Type B pancreatic cell (in vitro differentiated cells): ENCODE results near the gene CYTH1. TPM values are rescaled to one million over a fixed set of nuclear protein-coding genes. Genes with fewer than 3 reads are reported as not detected.

Experiments
- DNase-seq: peaks from one replicate; pipeline ENCODE4 v3.0.0; 2021; ENCODE audit warnings: mixed read lengths; ENCODE audit not compliant: unreplicated experiment; ENCODE audit errors: extremely low spot score
- H3K27ac Mint-ChIP-seq: 2 replicates; pipeline ENCODE4 v1.8.0; 2021; ENCODE audit warnings: mild to moderate bottlenecking, mixed read lengths
- H3K27me3 Mint-ChIP-seq: 2 replicates; pipeline ENCODE4 v1.8.0; 2021; ENCODE audit warnings: mixed read lengths
- H3K36me3 Mint-ChIP-seq: 2 replicates; pipeline ENCODE4 v1.8.0; 2021; ENCODE audit warnings: mixed read lengths
- H3K4me1 Mint-ChIP-seq: one replicate; pipeline ENCODE4 v1.8.0; 2021; ENCODE audit warnings: mixed read lengths; ENCODE audit not compliant: unreplicated experiment
- H3K4me3 Mint-ChIP-seq: 2 replicates; pipeline ENCODE4 v1.8.0; 2021; ENCODE audit warnings: mild to moderate bottlenecking, mixed read lengths
- H3K9me3 Mint-ChIP-seq: 2 replicates; pipeline ENCODE4 v1.8.0; 2021; ENCODE audit warnings: mixed read lengths
- total RNA-seq: library from RNA; stranded (reverse); gene quantifications from 2 replicates; pipeline ENCODE4 v1.2.1, GENCODE V29; 2021; ENCODE audit warnings: low replicate concordance
- TF ChIP-seq, protein P1 (sequence below): fragments of 200-600 bp; sonication (generic); conservative IDR thresholded peaks from 2 replicates; pipeline ENCODE4 v1.5.0; 2021; ENCODE audit warnings: antibody characterized with exemption, mild to moderate bottlenecking

Gene CYTH1
- total RNA-seq, 1 donor from 2014 or later, result 30.3 TPM

DNA sequence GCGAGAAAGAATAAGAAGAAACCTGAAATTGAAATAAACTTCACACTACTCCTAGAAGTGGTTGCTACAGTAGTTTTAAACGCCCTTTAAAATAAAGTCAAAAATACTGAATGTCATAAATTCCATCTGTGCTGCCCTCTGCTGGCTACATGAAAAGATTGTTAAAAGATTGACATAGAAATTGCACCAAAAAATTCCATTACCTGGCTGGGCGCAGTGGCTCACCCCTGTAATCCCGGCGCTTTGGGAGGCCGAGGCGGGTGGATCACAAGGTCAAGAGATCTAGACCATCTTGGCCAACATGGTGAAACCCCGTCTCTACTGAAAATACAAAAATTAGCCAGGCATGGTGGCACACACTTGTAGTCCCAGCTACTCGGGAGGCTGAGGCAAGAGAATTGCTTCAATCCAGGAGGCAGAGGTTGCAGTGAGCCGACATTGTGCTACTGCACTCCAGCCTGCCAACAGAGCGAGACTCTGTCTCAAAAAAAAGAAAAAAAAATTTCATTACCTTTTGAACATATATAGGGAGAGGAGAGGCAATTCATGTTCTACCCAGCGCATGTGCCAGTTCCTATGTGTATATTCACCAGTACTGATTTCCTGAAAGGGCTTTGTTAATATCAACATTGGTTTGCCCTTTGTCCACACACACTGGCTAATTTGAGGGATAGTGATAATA, 36.5 kb downstream of the CYTH1 start:
- no peaks in the 10 kb centered on the region for H3K9me3 Mint-ChIP-seq
- peaks cover 47% of the 10 kb centered on the region for H3K4me1 Mint-ChIP-seq
- H3K27me3 Mint-ChIP-seq, result no peaks in the 10 kb centered on the region
- TF ChIP-seq, protein P1, sequence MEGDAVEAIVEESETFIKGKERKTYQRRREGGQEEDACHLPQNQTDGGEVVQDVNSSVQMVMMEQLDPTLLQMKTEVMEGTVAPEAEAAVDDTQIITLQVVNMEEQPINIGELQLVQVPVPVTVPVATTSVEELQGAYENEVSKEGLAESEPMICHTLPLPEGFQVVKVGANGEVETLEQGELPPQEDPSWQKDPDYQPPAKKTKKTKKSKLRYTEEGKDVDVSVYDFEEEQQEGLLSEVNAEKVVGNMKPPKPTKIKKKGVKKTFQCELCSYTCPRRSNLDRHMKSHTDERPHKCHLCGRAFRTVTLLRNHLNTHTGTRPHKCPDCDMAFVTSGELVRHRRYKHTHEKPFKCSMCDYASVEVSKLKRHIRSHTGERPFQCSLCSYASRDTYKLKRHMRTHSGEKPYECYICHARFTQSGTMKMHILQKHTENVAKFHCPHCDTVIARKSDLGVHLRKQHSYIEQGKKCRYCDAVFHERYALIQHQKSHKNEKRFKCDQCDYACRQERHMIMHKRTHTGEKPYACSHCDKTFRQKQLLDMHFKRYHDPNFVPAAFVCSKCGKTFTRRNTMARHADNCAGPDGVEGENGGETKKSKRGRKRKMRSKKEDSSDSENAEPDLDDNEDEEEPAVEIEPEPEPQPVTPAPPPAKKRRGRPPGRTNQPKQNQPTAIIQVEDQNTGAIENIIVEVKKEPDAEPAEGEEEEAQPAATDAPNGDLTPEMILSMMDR, result peak; percentile 78
- no peak overlapping the region for H3K4me3 Mint-ChIP-seq
- H3K27ac Mint-ChIP-seq, result no peak overlapping the region
- no peak for DNase-seq
- H3K36me3 Mint-ChIP-seq, result peaks cover 9% of the 10 kb centered on the region

DNA sequence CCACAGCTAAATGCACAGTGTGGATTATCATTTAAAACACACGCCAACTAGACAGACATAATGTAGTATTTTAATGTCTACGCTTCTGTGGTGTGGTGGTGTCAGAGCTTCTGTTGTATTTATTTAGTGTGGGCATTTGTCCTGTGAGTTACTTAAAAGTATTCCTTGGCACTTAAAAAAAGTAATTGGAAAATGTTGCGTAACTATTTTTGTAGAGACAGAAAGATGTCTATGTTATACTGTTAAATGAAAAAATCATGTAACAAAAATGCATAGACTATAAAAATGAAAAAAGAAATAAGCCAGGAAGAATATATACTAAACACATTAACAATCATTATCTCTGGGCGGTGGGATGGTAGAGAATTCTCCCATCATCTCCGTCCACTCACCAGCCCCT, 39.2 kb downstream of the CYTH1 start:
- Mint-ChIP-seq H3K36me3 (peaks cover 9% of the 10 kb centered on the region), H3K27ac (no peak overlapping the region), H3K27me3 (no peaks in the 10 kb centered on the region), H3K4me3 (no peak overlapping the region), H3K4me1 (peaks cover 50% of the 10 kb centered on the region), H3K9me3 (no peaks in the 10 kb centered on the region)
- TF ChIP-seq, protein P1, result no peak
- DNase-seq, result no peak

- no peak overlapping the region for H3K27ac Mint-ChIP-seq
- peak overlapping the region; percentile 20 for H3K4me3 Mint-ChIP-seq
- DNase-seq, result no peak
- peaks cover 9% of the 10 kb centered on the region for H3K36me3 Mint-ChIP-seq
- no peaks in the 10 kb centered on the region for H3K27me3 Mint-ChIP-seq
- H3K9me3 Mint-ChIP-seq, result no peaks in the 10 kb centered on the region
- TF ChIP-seq, protein P1, result no peak
- peaks cover 54% of the 10 kb centered on the region for H3K4me1 Mint-ChIP-seq
These were observed 40.3 kb downstream of the CYTH1 start for GRCh38 chr17:78741644-78742284.

GRCh38 chr17:78739331-78739931, 42.6 kb downstream of the CYTH1 start:
- DNase-seq, result no peak
- Mint-ChIP-seq H3K27me3 (no peaks in the 10 kb centered on the region), H3K36me3 (peaks cover 9% of the 10 kb centered on the region), H3K4me1 (peaks cover 58% of the 10 kb centered on the region), H3K27ac (no peak overlapping the region), H3K9me3 (no peaks in the 10 kb centered on the region), H3K4me3 (no peak overlapping the region)
- TF ChIP-seq, protein P1, result no peak

DNA sequence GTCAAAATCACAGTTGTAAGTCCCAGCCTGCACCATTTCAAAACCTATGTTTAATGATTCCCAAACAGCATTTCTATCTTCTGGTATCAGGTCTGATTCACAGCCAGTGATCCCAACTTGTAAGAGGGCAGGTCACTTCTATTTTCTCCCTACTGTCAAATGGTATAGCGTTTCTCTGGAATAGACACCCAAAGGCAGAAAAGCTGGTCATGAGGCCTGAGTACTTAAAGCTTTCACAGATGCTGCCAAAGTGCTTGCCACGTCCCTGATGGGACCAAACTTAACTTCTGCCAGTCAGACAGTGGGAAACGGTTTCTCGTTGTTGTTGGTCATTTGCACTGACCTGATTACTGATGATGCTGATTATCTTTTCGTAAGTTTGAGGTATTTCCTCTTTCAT, 43.4 kb downstream of the CYTH1 start:
- no peaks in the 10 kb centered on the region for H3K9me3 Mint-ChIP-seq
- TF ChIP-seq, protein P1, result no peak
- H3K27ac Mint-ChIP-seq, result no peak overlapping the region
- H3K36me3 Mint-ChIP-seq, result peaks cover 5% of the 10 kb centered on the region
- no peaks in the 10 kb centered on the region for H3K27me3 Mint-ChIP-seq
- DNase-seq, result no peak
- H3K4me3 Mint-ChIP-seq, result no peak overlapping the region
- peaks cover 59% of the 10 kb centered on the region for H3K4me1 Mint-ChIP-seq
